Sigmoid colon (tissue), 3 donors: ENCODE measurements around the gene LPAR3.

Experiments used
- CTCF ChIP-seq, 4 experiments: fragments of 450-650 bp in 3 of 4; fragments of 200-600 bp in 1 of 4; IDR thresholded peaks; one replicate each; pipeline ENCODE4 v1.5.1; 2016 to 2019; ENCODE audit warnings: antibody characterized with exemption in 4 of 4, mild to moderate bottlenecking in 3 of 4, moderate library complexity in 2 of 4
- POLR2A ChIP-seq, 2 donors: fragments of 450-650 bp; IDR thresholded peaks; one replicate each; pipeline ENCODE4 v1.6.1; 2016; ENCODE audit warnings: antibody characterized with exemption in 2 of 2, mild to moderate bottlenecking in 2 of 2, moderate library complexity in 2 of 2

DNA sequence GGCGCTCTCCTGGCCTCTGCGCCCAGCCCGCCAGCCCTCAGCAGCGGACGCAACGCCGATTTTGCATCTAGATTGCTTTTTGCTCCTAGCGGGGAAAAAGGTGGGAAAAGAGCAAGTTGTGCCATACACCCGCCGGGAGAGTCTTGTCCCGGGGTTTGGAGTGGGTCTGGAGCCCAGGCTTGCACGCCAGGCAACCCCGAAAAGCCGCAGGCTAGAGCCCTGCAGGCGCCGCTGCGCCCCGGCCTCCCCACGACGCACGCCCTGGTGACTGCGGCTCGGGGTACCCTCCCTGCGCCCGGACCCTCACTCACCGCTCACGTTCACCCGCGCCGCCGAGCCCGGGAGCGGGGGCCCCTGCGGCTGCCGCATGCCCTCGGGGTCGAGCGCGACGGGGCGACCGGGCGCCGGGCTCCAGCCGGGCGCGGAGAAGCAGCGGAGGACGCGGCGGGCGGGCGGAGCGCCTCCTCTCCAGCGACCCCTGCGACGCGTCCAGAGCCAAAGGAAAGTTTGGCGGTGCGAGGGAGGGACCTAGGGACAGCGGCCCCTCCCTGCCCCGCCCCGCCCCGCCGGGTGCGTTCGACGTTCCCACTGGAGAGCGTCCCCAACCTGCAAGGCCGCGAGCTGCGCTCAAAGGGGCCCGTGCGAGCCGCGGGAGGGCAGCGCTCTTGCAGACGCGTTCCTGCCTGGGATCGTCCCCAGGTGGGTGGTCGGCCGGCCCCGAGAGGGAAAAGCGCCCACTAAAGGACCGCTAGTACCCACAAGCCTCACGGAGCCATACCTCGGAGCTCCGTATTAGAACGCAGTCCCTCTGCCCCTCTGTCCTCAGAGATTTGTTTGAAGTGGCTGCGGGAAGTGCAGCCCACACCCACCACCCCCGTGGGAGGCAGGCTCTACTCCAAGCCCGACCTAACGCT is at the start of gene LPAR3:
- no peak for TF ChIP-seq POLR2A (IDR thresholded peaks at IDR 0.05)
- TF ChIP-seq CTCF (IDR thresholded peaks at IDR 0.05) = no peak
